ENCODE results near the gene KNTC1.

KNTC1 gene

DNA sequence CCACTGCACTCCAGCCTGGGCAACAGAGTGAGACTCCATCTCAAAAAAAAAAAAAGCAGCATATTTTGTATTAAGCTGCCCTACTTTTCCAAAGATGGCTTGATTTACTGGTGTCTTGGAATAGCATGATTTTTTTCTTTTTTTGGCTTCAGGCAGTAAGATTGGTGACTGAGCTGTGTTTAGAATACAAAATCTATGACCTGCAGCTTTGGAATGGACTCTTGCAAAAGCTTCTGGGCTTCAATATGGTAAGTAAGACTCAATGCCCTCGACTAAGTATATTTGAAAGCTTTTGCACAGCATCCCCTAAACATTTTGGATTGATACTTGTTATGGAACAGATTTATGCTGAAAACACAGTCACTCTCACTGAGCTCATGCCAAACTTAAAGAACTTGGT lies 87.8 kb downstream of the KNTC1 start:
- H3K36me3 ChIP-seq, result peaks cover 81% of the 10 kb centered on the region
- no peak overlapping the region for H3K27ac ChIP-seq
- H3K27me3 ChIP-seq, result no peaks in the 10 kb centered on the region
- TF ChIP-seq, protein P1, sequence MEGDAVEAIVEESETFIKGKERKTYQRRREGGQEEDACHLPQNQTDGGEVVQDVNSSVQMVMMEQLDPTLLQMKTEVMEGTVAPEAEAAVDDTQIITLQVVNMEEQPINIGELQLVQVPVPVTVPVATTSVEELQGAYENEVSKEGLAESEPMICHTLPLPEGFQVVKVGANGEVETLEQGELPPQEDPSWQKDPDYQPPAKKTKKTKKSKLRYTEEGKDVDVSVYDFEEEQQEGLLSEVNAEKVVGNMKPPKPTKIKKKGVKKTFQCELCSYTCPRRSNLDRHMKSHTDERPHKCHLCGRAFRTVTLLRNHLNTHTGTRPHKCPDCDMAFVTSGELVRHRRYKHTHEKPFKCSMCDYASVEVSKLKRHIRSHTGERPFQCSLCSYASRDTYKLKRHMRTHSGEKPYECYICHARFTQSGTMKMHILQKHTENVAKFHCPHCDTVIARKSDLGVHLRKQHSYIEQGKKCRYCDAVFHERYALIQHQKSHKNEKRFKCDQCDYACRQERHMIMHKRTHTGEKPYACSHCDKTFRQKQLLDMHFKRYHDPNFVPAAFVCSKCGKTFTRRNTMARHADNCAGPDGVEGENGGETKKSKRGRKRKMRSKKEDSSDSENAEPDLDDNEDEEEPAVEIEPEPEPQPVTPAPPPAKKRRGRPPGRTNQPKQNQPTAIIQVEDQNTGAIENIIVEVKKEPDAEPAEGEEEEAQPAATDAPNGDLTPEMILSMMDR (IDR thresholded peaks at IDR 0.05), result no peak
- no peak overlapping the region for H3K4me3 ChIP-seq (ENCODE audit: low read depth in 1 of 2, low read length in 1 of 2)
- no peaks in the 10 kb centered on the region for H3K4me1 ChIP-seq (ENCODE audit: control insufficient read depth in 1 of 2, insufficient read depth in 1 of 2, low read depth in 1 of 2, low read length in 1 of 2)
- H3K9me3 ChIP-seq, result no peaks in the 10 kb centered on the region

DNA sequence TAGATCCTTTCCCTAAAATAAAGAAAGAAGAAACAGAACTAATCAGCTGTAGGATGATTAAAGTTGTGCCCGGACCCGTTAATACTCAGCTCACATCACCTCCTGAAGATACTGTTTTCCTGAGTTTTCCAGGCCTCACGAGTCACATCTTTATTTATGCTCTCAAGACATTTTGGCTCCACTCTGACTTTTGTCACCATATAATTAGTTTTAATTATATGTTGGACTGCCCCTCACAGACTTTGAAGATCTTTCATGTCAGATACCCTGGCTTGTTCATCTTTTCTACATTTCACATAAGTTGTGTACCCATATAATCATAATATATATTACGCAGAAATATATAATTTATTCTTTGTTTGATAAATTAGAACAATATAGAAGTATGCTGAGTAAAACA lies 88.7 kb downstream of the KNTC1 start:
- H3K36me3 ChIP-seq, result peaks cover 78% of the 10 kb centered on the region
- H3K4me3 ChIP-seq (ENCODE audit: low read depth in 1 of 2, low read length in 1 of 2), result no peak overlapping the region
- no peaks in the 10 kb centered on the region for H3K27me3 ChIP-seq
- no peak overlapping the region for H3K27ac ChIP-seq
- TF ChIP-seq, protein P1 (IDR thresholded peaks at IDR 0.05), result no peak
- H3K9me3 ChIP-seq, result no peaks in the 10 kb centered on the region
- no peaks in the 10 kb centered on the region for H3K4me1 ChIP-seq (ENCODE audit: control insufficient read depth in 1 of 2, insufficient read depth in 1 of 2, low read depth in 1 of 2, low read length in 1 of 2)

DNA sequence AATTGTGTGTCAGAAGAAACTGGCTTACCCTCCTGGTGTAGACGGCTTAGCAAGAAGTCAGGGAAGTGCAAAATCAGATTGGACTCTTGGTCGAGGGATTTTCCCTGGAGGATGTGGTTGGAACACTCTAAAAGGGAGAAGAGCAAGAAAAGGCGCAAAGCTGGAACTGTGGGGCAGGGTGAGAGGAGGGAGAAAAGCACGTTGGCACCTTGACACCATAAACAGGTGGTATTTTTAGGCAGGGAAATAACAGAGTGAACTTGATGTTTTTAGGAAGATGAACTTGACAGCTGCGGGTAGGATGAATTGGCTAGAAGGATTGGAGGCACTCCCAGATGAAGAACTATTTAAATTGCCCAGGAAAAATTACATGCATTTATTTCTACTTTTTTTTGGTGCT lies 108.4 kb downstream of the KNTC1 start:
- TF ChIP-seq, protein P1 (IDR thresholded peaks at IDR 0.05), result no peak

DNA sequence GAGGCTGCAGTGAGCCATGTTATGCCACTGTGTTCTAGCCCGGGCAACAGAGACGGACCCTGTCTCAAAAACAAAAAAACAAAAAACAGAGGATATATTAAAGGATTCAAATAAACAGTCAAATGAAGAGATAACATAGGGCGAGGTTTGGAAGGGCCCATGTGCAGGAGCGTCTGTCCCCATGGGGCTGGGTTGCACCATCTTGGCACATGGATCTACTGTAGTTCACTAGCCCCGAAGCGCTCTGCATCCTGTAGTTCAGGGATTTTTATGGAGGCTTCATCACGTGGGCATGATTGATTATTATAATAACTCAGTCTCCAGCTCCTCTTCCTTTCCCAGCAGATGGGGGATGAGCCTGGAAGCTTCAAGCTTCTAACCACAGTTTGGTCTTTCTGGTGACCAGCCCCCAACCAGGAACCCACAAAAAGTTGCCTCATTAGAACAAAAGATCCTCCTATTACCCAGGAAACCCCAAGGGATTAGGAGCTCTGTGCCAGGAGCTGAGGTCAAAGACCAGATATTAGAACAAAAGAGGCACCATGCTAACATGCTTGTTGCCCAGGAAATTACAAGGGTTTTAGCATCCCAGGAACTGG lies 116.3 kb downstream of the KNTC1 start:
- H3K27me3 ChIP-seq, result no peaks in the 10 kb centered on the region
- no peaks in the 10 kb centered on the region for H3K36me3 ChIP-seq
- H3K27ac ChIP-seq, result no peak overlapping the region
- peaks cover 23 to 28% of the 10 kb centered on the region in 2 experiments for H3K4me1 ChIP-seq (ENCODE audit: control insufficient read depth in 1 of 2, insufficient read depth in 1 of 2, low read depth in 1 of 2, low read length in 1 of 2)
- H3K4me3 ChIP-seq (ENCODE audit: low read depth in 1 of 2, low read length in 1 of 2), result no peak overlapping the region
- TF ChIP-seq, protein P1 (IDR thresholded peaks at IDR 0.05), result no peak
- no peaks in the 10 kb centered on the region for H3K9me3 ChIP-seq

More for the DNA sequence above, 108.4 kb downstream of the KNTC1 start:
- peaks cover 0 to 9% of the 10 kb centered on the region in 2 experiments for H3K4me1 ChIP-seq (ENCODE audit: control insufficient read depth in 1 of 2, insufficient read depth in 1 of 2, low read depth in 1 of 2, low read length in 1 of 2)
- no peak overlapping the region for H3K4me3 ChIP-seq (ENCODE audit: low read depth in 1 of 2, low read length in 1 of 2)
- no peak overlapping the region for H3K27ac ChIP-seq
- H3K36me3 ChIP-seq, result no peaks in the 10 kb centered on the region
- no peaks in the 10 kb centered on the region for H3K9me3 ChIP-seq
- H3K27me3 ChIP-seq, result no peaks in the 10 kb centered on the region

DNA sequence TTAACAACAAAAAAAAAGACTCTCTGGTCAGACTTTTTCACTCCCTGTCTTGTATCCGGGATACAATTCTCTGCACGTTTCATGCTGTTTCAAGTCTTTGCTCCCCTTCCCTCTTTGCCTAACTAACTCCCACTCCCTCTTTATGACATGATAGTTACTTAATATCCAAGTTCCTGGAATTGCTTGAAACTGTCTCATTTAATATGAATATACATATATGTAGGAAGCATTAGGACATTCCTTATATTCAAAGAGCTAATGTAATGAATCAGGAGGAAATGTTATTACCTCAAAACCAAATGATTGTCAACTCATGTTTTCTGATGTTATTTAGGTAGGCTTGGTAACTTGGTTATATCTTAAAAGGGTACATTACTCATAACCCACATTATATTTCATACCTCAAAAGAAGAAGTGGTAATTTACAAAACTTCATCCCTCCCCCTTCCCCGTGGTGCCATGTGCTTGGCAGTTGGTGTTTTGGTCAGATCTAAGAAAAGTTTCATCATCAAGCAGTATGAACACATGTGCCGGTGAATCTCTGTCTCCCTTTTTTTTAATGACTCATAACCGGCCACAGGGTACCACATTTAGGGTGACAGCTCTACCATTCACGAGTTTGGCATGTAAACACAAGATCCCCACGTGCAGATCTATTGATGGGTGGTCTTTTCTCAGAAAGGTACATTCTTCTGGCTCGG lies 119.6 kb downstream of the KNTC1 start:
- H3K27ac ChIP-seq, result peak overlapping the region; percentile 89
- TF ChIP-seq, protein P1 (IDR thresholded peaks at IDR 0.05), result peak; percentile 20

More for the DNA sequence above, 119.6 kb downstream of the KNTC1 start:
- no peaks in the 10 kb centered on the region for H3K36me3 ChIP-seq
- no peaks in the 10 kb centered on the region for H3K9me3 ChIP-seq
- no peaks in the 10 kb centered on the region for H3K27me3 ChIP-seq
- H3K4me1 ChIP-seq (ENCODE audit: control insufficient read depth in 1 of 2, insufficient read depth in 1 of 2, low read depth in 1 of 2, low read length in 1 of 2), result peaks cover 44 to 52% of the 10 kb centered on the region in 2 experiments
- H3K4me3 ChIP-seq (ENCODE audit: low read depth in 1 of 2, low read length in 1 of 2), result peak overlapping the region; percentile 42 to 45

All from neutrophil (primary cell).